ENCODE data around the gene FGFR1OP2.
"Not testable (repeated sequence)": the region's sequence is repeated elsewhere in the genome, so short reads cannot be mapped to it uniquely, and the experiment has no call there.

FGFR1OP2 gene

DNA sequence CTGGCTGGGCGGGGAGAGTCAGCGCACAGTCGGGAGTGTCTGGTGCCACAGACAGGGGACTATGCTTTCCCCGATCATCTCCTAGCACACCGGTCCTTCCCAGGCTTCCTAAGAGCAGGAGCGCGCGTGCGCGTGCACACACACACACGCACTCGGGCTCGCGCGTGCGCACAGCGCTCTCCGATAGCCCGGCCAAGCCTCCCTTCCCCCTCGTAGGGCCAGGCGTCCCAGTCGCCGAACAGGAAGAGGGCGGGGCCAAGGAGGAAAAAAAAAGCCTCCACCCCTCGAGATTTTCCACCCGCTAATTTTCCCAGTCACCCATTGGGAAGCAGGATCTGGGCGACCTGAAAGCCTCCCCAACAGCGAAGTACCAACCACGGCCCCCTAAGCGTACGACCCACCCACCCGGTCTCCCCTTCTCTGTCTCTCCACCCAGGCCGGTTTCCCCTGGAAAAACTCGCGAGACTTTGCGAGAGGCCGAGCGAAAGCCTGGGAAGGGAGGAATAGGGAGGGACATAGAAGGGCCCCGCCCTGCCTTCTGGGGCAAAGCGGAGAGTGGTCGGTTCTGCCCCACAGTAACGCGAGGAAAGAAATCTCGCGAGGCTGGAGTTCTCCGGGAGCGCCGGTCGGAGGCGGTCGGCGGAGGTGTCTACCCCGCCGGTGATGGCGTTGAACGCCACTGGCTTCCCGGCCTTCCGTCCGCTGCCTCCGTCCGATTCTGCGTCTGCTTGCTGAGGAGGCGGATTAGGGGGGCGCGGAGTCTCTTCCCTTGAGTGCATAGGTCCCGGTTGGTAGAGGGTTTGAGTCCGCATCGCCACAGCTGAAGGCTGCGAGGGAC lies at the start of gene FGFR1OP2, which contains the start of gene INTS13:
TSS of gene FGFR1OP2 (plus strand) at position 608 of the 838 bp plus-strand sequence. CDS start 15,689 bp downstream, outside the sequence.
TSS of gene INTS13 (minus strand) at position 119 of the 838 bp plus-strand sequence. CDS start 1,178 bp downstream, outside the sequence.
- DNase-seq, result peak; percentile 99

GRCh38 chr12:26890784-26891183 lies 47.5 kb upstream of the FGFR1OP2 start:
- no peak for DNase-seq

DNA sequence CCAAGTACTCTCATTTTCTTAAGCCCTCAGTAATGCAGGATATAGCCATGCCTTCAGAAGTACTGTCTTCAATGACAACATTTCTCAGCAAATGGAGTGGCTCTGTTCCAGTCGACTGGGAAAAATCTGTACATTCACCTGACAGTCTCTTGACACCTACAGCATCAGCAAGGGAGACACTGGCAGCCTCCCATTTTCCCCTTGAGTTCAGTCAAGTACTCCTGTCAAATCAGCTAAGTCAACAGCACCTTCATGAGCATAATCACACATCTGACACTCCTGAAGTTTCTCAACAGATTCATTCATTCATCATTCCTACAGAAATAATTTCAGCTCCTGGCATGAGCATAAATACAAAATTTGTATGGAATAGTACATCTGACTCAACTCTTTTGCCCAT lies 46.6 kb upstream of the FGFR1OP2 start:
- DNase-seq, result no peak

DNA sequence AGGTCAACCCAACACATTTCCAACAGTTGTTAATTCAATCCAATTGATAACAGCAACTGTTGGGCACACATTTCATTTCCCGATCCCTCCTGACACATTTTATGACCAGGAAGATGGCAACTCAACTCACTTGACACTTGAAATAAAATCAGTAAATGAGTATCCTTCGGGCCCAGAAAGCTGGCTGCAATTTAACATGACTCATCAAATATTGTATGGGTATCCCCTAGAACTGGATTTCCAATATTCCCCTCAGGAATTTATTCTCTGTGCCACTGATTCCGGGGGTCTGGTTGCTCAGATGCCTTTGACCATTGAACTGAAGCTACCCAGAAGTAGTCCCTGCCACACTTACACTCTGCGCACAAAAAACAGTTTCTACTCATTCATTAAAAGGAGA lies 42.6 kb upstream of the FGFR1OP2 start:
- DNase-seq, result no peak

GRCh38 chr12:26896913-26897312 lies 41.4 kb upstream of the FGFR1OP2 start:
- DNase-seq, result no peak

DNA sequence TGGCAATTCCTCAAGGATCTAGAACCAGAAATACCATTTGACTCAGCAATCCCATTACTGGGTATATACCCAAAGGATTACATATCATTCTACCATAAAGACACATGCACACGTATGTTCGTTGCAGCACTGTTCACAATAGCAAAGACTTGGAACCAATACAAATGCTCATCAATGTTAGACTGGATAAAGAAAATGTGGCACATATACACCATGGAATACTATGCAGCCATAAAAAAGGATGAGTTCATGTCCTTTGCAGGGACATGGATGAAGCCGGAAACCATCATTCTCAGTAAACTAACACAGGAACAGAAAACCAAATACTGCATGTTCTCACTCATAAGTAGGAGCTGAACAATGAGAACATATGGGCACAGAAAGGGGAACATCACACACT lies 34.9 kb upstream of the FGFR1OP2 start:
- DNase-seq, result not testable (repeated sequence)

DNA sequence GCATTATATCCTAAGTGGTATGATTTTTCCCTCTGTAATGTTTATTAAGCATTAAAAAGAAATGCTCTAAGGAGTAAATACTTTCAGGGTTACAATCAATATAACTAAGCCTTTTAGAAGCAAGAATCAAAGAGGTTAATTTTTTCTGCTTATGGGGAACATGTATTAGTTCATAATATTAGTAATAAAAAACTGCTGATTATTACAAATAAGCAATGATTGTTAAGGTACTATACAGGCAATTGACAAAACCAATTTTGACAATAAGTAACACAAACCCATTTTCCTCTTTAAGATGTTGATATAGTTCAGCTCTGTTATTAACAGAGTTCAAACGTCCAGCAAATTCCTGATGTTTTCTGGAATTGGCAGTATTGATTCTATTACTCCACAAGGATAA lies 32.2 kb upstream of the FGFR1OP2 start:
- DNase-seq, result no peak

GRCh38 chr12:26906704-26907103 lies 31.6 kb upstream of the FGFR1OP2 start:
- DNase-seq, result no peak

- DNase-seq, result peak; percentile 54
Measured at GRCh38 chr12:26918321-26919215, 19.7 kb upstream of the FGFR1OP2 start.

DNA sequence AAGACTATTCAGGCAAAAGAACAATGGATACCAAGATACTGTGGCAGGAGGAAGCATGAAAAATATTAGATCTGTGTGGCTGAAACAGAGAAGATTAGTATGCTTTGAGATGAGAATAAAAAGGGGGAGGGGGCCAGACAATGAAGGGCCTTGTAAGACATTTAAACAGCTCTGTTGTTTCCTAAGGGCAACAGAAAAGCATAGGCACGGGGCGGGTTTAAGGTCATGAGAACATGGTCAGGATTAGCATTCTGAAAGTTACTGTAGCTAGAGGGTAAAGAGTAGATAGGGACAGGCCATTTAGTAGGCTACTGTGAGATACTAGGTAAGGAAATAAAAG lies 19.1 kb upstream of the FGFR1OP2 start:
- DNase-seq, result no peak

- no peak for DNase-seq
Measured at GRCh38 chr12:26921886-26922285, 16.4 kb upstream of the FGFR1OP2 start.

DNA sequence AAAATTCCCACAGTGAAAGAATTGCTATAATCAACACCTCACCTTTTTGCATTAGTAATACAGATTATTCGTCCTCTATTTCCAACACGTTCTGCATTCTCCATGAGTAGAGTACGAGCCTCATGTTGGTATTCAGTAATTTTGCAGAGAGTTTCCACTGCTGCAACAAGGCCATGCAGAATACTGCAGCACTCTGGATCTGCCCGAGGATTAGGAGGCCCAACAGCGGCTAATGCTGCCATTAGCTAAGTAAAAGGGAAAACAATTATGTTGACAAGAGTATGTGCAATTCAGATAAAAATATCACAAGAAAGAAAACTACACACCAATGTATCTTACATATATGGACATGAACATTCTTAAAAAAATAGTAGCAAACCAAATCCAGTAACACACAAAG lies 9.6 kb upstream of the FGFR1OP2 start:
- no peak for DNase-seq

- DNase-seq, result no peak
Measured at GRCh38 chr12:26929590-26929989, 8.7 kb upstream of the FGFR1OP2 start.

DNA sequence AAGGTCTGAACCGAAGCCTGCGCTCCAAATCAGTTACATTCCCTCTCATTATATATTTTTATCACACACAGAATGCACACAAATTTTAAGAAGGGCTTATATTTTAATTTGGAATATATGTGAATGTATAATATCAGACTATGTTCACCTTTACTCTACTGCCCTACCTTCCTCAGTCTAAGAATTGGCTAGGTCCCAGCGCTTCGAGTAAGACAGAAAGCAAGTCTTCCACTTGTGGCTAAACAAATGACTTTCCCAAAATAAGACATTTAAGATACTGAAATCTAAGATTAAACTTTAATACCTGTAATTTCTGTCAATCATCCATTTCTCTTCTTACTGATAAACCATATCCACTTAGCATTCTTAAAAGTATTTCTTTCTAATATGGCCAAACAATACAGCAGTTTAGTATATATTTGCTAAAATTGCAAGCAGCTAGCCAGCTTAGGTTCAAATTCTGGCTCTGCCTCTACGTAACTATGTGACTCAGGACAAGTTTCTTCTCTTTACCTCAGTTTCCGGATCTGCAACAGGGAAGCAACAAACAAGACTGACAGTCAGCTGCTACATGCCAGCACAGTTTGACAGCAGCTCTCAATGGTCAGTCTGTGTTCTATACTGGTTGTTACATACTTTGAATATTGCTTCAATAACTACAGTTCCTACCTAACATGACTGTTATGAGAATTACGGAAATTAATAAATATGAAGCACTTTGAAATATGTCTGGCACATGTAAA lies 2.5 kb upstream of the FGFR1OP2 start:
- DNase-seq, result no peak

- DNase-seq, result peak; percentile 18
Measured at GRCh38 chr12:26936559-26937442, 1.5 kb upstream of the FGFR1OP2 start.

GRCh38 chr12:26937443-26937862 lies 817 bp upstream of the FGFR1OP2 start:
- no peak for DNase-seq

DNA sequence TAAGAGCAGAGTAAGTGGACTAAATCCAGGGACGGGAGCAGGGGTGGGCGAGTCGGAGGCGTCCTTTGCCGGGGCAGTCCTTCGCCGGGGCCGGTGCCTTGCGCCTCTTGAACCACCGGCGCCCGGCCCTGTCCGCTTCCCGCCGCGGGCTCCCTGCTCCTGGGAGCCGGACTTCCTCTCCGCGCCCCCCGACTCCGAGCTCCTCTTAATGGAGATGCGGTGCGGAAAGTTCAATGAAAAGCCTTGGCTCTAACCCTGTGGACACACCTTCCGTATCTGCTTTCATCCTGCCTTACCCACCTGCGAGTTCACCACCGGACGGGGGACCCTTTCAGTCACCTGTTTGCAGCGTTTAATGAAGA lies 412 bp downstream of the FGFR1OP2 start:
- no peak for DNase-seq

GRCh38 chr12:26939192-26939832 lies 1.0 kb downstream of the FGFR1OP2 start:
- peak; percentile 6 for DNase-seq

DNA sequence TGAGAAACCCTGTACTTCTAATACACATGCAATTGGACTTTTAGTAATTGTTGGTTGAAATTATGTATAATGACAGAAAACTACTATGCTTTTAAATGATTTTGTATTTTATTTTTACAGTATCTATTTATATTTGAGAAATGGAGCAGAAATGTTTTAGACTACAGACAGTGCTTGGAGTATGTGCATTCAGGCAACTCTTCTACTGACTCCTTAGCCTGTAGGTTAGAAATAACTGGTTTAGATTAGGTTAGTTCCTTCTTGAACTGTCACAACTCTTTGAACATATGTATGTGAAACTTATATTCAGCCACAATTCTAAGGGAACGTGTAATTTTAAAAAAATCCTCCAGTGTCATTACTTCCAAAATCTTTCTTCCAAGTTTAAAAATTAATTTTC lies 1.7 kb downstream of the FGFR1OP2 start:
- DNase-seq, result no peak

DNA sequence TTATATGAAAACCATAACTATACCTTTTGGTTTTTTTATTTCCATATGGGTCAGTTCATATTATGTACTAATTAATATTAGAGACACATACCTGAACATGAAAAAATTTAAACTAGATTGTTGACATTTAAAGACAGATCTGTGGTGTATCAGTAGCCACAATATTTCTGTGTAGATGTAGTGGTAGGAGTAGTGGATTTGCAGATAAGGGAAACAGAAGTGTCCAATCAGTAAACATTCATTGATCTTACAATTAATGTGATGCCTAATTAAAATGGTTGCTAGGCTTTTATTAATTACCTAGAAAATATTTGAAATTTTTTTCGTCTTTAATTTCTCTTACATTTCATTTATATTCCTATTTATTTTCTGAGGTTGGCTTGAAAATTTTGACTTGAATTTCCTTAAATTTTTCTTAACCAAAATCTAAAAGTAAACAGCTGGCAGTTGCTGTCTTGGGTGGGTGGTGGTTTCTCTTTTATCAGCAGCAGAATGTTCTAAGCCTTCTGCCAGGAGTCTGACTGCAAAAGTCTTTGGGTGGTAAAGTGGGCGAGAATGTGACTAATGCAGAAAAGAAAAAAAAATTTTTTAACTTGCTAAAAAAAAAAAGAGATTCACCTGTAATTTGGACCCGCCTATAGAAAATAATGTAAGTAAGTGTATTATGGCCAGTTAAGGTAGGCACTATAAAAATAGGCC lies 2.4 kb downstream of the FGFR1OP2 start:
- DNase-seq, result peak; percentile 17

GRCh38 chr12:26941215-26941594 lies 2.9 kb downstream of the FGFR1OP2 start:
- no peak for DNase-seq

All from EL (cell line).